Activated CD8-positive, alpha-beta memory T cell treated with anti-CD3 and anti-CD28 coated beads for 36 hours (primary cell): ENCODE results near the gene ODC1. TPM values are rescaled to one million over a fixed set of nuclear protein-coding genes. Genes with fewer than 3 reads are reported as not detected.
"Not testable (repeated sequence)": the region's sequence is repeated elsewhere in the genome, so short reads cannot be mapped to it uniquely, and the experiment has no call there.

ENCODE experiments used
- CTCF ChIA-PET: fragments of 350-600 bp; sonication (Branson Sonifier 250); formaldehyde crosslinking; loops from one replicate; lab custom pipeline; 2021; ENCODE audit warnings: antibody characterized with exemption; lab: Charles Lee
- POLR2A ChIA-PET: fragments of 350-600 bp; sonication (Branson Sonifier 250); formaldehyde crosslinking; loops from one replicate; lab custom pipeline; 2021; ENCODE audit warnings: antibody characterized with exemption; lab: Charles Lee
- total RNA-seq, 2 experiments: library from RNA; stranded (reverse); gene quantifications; one replicate each; pipeline ENCODE4 v1.2.3, GENCODE V29; 2021

Gene ODC1
- 100 to 1,000 TPM; 477 to 483 TPM for total RNA-seq

DNA sequence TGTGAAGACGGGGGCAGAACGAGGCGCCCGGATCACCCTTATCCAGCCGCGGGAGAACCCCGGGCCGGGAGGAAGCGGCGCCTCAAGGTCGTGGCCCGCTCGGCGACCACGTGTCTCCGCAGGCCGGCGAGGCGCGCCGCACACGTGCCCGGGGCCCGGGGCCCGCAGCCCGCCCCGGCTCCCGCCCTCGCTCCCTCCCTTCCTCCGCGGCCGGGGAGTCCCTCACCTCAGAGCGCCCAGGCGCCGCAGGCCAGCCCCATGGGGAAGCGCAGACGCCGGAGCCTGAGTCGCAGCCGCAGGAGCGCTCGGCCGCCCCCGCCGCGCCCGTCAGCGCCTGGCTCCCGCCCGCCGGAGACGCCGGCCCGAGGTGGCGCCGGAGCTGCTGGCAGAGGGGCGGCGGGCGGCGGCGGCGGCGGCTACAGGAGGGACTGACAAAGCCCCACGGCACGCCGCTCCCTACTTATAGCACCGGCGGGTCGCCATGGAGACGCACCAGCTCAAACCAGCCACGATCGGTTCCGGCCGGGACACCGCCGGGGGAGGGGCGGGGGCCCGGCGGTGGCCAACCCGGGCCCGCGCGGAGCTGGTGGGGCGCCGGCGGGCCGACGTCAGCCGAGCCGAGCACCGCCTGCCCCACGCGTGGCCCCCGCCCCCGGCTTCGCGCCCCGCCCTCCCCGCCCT, at the start of gene ODC1:
Gene ODC1, minus strand, starts transcription at position 433 of the 681 bp plus-strand sequence. CDS start 3,295 bp downstream, outside the sequence.
- ChIA-PET POLR2A (interaction anchor here (0.6 to 2.0 kb wide), 9 partner anchors 9 to 604 kb away, joined by 3 to 7 read pairs (median 3); partner anchors contain the start of gene TAF1B), CTCF (interaction anchor here (0.6 to 1.7 kb wide), 4 partner anchors 11 to 40 kb away, joined by 3 to 5 read pairs (median 3); no protein-coding TSS in a partner anchor)

DNA sequence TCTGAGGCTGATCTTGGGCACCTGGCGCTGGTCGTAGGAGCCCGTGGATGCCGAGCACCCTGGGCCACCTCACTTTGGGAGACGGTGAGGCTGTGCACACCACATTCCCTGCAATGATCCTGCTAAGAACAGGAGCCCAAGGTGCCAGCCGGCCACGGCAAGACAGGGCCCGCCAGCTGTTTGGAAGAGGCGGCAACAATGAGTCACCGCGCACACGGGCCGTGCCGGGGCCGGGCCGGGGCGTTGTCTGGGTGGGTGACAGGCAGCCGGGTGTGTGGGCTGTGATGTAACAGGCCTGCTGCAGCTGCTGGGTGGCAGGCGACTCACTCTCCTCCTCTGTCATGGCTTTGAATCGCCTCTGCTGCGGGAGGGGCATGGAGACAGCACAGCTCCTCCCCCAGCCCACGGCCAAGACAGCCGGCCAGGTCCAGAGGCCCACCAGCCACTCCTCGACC, 49.7 kb upstream of the ODC1 start:
- ChIA-PET POLR2A (no interaction called here), CTCF (no interaction called here)

DNA sequence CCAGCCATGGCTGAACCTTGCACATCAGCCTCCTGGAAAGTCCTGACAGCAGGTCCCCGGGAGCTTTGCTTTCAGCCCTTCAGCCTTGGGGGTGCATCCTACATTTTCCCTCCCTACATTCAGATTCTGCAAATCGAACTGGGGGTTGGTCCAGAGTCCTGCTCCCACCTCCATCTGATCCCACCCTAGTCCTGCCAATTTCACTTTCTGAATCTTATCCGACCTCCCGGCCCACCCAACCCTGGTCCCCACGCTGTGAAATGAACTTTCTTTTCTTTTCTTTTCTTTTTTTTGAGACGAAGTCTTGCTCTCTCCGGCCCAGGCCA, 47.8 kb upstream of the ODC1 start:
- ChIA-PET CTCF (no interaction called here), POLR2A (interaction anchor here (0.6 kb wide), 1 partner anchor 166 kb away, joined by 5 read pairs; no protein-coding TSS in a partner anchor)

DNA sequence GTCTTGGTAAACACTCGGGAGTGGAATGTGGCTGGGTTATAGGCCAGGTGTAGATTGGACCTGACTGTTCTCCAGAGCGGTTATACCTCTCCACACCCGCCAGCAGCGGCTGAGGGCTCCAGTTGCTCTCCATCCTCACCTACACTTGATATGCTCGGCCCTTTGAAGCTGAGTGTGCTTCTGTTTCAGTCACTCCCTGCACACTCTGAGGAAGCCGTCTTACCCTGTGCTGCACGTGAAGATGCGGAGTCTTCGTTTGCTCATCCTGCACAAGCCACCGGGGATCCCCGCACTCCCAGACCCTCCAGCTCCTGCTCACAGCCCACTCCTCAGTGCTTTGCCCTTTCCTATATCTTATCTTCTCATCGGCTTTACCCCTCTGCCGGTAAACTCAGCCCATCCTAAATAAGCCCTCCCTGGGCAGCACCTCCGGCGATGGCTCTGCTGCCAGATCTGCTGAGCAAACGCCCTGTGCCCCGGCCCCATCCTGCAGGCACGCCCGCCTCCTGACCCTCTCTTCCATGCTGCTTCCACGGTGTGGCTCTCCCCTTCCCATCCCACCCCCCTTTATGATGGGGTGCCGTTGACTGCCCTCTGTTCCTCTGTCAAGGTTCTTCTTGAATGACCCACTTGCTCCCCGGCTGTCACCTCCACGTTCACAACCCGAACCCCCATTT, 47.3 kb upstream of the ODC1 start:
- POLR2A ChIA-PET, result interaction anchor here (0.5 kb wide), 1 partner anchor 110 kb away, joined by 4 read pairs; no protein-coding TSS in a partner anchor
- CTCF ChIA-PET, result interaction anchor here (1.0 kb wide), 1 partner anchor 9 kb away, joined by 3 read pairs; no protein-coding TSS in a partner anchor

DNA sequence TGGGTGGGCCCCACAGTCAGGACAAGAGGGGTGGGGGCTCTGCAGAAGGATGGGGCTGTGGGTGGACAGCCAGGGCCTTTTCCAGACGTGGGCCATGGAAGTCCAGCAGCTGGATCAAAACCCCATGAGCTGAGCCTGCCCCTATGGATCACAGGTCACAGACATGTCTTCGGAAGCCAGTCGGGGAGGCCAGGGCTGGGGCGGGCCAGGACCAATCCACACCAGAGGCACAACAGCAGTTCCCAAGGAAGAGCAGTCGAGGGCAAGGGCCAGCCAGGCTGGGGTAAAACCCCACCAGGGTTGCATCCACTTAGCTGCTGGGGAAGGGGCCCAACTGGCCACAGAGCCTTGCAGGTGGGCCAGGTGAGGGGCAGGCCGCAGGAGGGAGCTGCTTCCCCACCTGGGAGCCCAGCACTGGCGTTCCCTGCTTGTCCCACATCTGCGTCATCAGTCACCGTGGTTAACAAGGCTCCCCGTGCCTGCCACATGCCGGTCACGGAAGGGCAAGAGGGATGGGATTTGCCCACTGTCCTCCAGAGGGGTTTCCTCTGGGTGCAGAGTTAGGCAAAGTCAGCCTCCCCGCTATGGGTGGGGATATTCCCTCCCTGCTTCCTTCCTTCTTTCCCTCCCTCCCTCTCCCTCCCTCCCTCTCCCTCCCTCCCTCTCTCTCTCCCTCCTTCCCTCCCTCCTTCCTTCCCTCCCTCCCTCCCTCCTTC, 46.4 kb upstream of the ODC1 start:
- CTCF ChIA-PET, result interaction anchor here (1.0 to 1.4 kb wide), 2 partner anchors 10 to 59 kb away, joined by 3 to 4 read pairs; no protein-coding TSS in a partner anchor
- POLR2A ChIA-PET, result interaction anchor here (0.5 to 1.4 kb wide), 2 partner anchors 47 to 166 kb away, joined by 6 to 7 read pairs; partner anchors contain the start of gene ODC1

DNA sequence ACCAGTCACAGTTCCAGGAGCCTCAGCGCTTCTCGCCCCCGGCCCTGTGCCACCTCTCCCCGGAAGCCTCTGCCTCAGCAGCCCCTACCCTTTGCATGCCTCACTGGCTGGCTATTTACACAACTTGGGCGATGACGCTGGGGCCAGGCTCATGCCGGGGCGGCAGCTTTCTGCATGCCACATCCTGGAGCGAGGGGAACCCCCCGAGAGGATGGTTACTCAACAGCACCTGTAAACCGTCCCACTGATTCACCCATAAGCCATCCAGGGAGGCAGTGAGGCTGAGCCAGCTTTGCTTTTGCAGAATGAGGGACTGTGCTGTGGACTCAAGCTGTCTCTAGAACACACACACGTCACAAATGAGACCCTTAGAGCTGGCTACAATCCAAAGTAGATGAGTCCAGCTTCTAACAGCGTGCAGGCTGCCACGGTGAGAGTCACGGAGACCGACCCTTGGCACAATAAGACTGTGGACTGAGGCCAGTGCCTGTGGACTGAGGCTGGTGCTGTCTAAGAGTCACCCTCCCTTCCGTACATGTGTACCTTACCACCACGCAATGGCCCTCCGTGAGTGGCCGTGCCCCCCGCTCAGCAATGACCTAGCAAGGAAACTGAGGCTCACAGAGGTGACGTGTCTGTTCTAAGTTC, 45.6 kb upstream of the ODC1 start:
- ChIA-PET CTCF (interaction anchor here (1.4 kb wide), 1 partner anchor 58 kb away, joined by 4 read pairs; no protein-coding TSS in a partner anchor), POLR2A (interaction anchor here (0.5 to 1.4 kb wide), 2 partner anchors 46 to 167 kb away, joined by 6 to 7 read pairs; partner anchors contain the start of gene ODC1)

DNA sequence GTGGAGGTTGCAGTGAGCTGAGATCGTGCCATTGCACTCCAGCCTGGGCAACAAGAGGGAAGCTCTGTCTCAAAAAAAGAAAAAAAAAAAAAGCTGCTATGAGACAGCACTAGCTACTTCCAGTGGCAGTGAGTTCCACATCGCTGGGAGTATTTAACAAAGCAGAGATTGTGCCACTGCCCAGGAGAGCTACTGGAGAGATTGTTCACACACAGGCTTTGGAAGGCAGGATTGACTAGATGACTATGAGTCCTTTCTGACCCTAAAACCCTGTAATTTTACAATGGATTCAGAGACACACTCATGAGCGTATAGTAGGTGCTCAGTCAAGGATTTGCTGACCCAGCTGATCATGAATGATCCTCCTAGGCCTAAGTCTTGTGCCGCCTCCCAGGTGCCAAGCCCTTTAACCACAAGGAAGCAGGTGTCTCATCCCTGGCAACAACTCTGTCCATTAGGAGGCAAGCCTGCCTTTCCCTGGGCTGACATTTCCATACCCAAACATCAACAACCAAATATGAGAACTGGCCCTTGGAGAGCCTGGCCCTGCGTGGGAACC, 45.0 kb upstream of the ODC1 start:
- CTCF ChIA-PET, result interaction anchor here (1.4 kb wide), 1 partner anchor 58 kb away, joined by 4 read pairs; no protein-coding TSS in a partner anchor
- POLR2A ChIA-PET, result interaction anchor here (1.4 kb wide), 1 partner anchor 45 kb away, joined by 7 read pairs; the partner anchor contains the start of gene ODC1

DNA sequence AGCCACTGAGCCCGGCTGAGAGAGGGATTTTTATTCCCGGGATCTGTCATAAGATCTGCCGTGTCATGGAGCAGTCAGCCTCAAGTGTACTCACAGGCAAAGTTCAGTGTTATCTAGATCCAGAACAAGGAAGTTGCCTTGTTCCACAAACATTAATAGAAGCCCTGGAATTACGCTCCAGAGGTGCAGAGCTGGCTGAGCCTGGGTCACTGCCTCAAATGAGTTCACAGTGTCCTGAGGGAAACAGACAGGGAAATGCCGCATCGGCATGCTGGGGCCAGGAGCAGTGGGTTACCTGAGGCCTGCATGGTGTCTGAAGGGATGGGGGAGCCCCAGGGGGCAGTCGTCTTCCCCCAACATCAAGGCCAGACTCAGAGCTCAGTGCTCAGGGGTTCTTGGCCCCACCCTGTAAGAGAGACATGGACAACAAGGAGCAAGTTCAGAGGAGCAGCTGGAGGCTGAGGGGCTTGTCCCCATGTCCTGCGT, 42.7 kb upstream of the ODC1 start:
- CTCF ChIA-PET, result no interaction called here
- POLR2A ChIA-PET, result no interaction called here

DNA sequence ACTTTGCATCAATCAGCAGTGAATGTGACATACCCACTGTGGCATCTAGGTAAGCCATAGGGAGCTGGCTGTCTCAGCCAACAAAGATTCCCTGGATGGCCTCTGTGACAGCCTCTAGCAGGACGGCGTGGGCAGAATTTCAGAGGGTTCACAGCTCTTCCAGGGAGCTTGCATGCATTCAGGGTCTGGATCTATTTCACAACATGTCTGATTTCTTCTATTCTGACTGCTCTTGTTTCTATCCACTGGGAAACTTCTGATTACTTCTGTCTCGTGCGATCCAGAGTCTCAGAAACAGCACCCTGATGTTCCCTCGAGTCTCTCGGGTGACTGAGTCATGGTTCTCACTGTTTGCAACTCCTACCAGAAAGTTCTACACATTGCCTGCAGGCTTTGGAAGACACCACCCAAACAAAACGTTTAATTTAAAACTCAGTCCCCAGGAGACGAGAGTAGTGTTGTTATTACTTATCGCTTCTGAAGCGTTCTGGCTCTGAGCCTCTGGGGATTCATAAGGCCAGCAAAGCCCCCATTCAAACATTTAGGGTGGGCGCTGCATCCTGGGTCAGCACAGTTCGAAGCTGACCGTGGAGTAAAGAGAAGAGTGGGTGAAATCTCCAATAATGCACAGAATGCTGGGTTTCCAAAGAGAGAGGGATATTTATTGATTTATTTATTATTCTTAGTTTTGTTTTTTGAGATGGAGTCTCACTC, 41.9 kb upstream of the ODC1 start:
- ChIA-PET POLR2A (no interaction called here), CTCF (no interaction called here)

DNA sequence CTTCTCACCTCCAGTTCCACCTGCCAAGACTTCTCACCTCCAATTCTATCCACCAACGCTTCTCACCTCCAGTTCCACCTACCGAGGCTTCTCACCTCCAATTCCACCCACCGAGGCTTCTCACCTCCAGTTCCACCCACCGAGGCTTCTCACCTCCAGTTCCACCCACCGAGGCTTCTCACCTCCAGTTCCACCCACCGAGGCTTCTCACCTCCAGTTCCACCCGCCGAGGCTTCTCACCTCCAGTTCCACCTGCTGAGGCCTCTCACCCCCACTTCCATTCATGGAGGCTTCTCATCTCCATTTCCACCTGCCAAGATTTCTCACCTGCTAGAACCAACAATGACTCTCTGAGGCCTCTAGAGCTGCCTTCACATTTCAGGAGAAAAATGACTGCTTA, 40.0 kb upstream of the ODC1 start:
- POLR2A ChIA-PET, CTCF ChIA-PET: not testable (repeated sequence)

DNA sequence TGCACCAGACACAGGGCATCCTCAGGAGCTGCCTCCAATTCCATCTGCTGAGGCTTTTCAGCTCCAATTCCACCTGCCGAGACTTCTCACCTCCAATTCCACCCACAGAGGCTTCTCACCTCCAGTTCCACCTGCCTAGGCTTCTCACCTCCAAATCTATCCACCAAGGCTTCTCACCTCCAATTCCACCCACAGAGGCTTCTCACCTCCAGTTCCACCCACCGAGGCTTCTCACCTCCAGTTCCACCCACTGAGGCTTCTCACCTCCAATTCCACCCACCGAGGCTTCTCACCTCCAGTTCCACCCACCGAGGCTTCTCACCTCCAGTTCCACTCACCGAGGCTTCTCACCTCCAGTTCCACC, 39.6 kb upstream of the ODC1 start:
- CTCF ChIA-PET, POLR2A ChIA-PET: not testable (repeated sequence)

DNA sequence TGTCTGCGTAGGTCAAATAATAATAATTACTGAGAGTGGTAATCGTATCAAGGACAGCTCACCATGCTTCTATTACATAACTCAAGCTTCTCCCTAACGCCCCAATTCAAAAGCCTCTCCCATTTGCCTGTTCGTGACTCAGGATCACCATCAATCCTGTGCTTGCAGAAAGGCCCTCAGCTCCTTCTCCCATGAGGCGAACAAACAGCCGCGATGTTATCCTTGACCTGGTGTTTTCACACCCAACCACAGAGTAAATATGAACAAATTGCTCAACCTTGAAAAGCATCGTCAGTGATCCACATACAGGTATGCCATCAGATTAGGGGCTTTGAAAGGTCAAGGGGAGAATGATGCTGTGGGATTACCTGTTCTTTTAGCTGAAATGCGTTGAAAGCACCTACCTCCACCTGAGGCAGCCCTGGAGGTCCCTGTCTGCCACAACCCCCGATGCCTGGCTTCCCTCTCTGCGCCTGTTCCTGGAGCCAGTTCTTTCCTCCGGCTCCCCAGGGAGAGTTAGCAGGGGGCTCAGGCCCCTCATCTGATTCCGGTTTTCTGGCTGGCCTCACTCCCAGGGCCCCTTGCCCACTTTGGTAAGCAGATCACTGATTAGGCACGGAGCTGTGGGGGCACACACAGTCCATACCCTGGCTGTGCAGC, 39.1 kb upstream of the ODC1 start:
- ChIA-PET POLR2A (no interaction called here), CTCF (no interaction called here)

DNA sequence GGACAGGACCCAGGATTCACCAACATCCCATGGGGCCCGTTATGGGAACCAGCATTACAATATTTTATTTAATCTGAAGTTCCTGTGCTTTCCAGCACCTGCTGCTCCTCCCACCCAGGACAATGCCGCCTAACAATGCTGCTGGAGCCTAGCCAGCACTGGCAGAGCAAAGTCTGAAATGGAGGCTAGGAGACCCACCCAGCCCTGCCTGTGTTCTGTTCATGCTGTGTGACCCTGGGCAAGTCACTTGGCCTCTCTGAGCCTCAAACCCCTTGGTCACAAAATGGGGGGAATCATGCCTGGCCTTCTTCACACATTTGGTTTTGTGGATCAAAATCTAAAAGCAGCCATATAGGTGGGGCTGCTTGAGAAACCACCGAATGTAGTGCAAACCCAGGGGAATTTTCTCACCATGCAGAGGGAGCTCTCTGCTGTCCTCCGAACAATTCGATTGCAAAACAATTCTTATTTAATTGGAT, 38.5 kb upstream of the ODC1 start:
- CTCF ChIA-PET, result no interaction called here
- POLR2A ChIA-PET, result no interaction called here

DNA sequence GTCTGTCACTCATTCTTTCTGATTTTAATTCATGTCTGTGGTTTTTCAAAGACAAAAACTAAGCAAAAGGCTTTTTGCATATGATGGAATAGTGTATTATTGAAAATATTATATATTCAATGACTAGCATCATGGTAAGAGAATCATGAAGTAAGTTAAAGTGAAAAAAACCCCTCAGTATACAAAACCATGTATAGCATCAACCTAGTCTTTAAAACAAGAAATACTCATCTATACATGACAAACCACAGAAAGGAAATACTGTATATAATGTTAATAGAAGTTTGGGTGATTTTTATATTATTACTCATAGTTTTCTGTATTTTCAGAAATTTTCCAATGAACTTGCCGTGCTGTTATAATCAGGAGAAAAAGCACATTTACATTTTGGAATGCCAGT, 38.0 kb upstream of the ODC1 start:
- ChIA-PET POLR2A (no interaction called here), CTCF (no interaction called here)

DNA sequence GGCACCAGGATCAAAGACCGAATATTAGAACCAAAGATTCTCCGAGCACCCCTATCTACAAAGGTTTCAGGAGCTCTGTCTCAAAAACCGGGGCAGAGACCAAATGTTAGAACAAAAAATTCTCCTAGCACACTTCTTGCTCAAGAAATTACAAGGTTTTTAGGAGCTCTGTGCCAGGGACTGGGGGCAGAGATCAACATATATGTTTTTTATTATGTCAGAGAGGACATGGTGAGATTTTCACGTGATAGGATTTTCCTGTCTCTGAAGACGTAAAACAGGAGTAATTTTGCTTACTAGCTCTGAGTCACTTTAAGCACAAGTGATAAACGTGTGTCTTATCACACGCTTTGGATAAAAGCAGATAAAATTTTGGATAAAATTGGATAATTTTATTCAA, 34.8 kb upstream of the ODC1 start:
- ChIA-PET POLR2A (no interaction called here), CTCF (interaction anchor here (1.6 kb wide), 1 partner anchor 48 kb away, joined by 3 read pairs; no protein-coding TSS in a partner anchor)

DNA sequence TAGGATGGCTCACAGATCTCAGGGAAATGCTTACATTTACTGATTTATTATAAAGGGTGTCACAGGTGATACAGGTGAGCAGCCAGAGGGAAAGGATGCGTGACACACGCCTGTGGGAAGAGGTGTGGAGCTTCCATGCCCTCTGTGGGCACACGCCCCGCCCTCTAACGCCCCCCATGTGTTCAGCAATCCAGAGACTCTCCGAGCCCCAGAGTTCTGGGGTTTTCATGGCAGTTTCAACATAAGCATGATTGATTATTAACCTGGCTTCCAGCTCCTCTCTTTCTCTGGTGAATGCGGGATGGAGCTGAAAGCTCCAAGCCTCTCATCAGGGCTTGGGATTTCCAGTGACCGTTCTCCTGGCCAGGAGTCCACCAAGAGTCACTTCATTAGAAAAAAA, 34.3 kb upstream of the ODC1 start:
- ChIA-PET CTCF (interaction anchor here (1.6 kb wide), 1 partner anchor 48 kb away, joined by 3 read pairs; no protein-coding TSS in a partner anchor), POLR2A (no interaction called here)

DNA sequence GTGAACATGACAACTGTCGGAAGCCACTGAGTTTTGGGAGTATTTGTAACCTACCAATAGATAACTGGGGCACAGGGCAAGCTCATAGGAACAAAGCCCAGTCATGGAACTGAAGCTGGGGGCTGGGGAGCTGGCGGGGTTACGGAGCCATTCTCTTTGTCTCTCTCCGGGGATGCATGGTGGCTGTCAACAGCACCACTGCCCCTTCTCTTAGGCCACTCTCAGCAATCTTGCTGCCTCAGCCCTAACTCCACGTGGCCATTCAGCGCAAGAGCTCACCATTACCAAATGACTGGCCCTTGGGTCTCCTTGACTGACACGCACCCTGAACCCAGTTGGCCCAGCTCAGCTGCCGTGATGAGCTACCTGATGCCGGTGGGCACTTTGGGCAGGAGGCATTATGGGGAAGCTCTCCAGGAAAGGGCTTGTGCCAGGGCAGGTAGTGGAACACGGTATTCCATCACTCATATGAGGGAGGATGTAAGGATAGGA, 33.6 kb upstream of the ODC1 start:
- POLR2A ChIA-PET, result no interaction called here
- CTCF ChIA-PET, result no interaction called here
